Endometrial microvascular endothelial cells (primary cell): Measurements from ENCODE around the gene ACSS1. TPM values are rescaled to one million over a fixed set of nuclear protein-coding genes. Genes with fewer than 3 reads are reported as not detected.

Experiments used
- in situ Hi-C: cut with HindIII; loops from 2 replicates; pipeline ENCODE4 v1.10.0; 2017; ENCODE audit warnings: low sequenced_read_pairs, low pct_unique_long_range_greater_than_20kb; ENCODE audit errors: inconsistent ontology term
- total RNA-seq: library from RNA; depleted of rRNA; stranded (reverse); fragments of >200 nt; gene quantifications from one replicate; pipeline ENCODE4 v1.2.3, GENCODE V29; 2015; ENCODE audit errors: inconsistent ontology term

ACSS1 gene
- 4.5 TPM for total RNA-seq

DNA sequence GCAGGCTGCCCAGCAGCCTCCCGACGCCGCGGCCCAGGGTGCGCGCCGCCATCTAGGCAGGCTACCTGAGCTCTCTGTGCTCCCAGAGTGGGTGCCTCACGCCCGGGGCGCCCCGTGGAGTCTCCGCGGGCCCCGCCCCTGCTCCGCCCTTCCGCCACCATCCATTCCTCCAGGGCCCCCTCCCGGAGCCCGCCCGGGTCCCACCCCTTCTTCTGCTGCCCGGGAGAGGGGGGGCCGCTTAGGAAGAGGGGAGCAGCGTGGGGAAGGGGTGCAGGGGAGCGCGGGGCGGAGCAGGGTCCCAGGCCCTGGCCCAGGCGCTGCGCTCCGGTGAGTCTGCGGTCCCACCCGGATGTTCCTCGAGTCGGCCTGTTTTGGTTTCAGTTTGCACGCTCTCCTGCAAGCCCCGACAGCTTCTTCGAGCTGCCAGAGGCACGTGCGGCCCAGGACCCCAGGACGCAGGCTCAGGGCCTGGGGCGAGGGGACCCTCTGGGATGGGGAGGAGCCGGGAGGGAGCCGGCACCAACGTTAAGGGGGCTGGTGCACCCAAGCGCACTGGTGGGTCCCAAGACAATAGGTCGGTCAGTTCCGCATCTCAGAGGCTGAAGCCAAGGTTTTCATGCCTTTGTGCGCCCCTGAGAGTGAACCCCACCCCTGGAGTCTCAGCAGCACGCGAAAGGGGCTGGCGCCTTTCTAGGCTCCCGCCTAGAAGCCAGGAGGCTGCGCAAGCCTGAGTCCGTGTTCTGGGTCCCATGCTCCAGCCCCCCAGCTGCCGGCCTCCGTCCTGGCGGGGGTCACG lies at the start of gene ACSS1:
Gene ACSS1, minus strand, starts transcription at position 89 of the 796 bp plus-strand sequence. Its CDS starts 37 bp downstream, at position 52.
- in situ Hi-C loops: no loop called here

DNA sequence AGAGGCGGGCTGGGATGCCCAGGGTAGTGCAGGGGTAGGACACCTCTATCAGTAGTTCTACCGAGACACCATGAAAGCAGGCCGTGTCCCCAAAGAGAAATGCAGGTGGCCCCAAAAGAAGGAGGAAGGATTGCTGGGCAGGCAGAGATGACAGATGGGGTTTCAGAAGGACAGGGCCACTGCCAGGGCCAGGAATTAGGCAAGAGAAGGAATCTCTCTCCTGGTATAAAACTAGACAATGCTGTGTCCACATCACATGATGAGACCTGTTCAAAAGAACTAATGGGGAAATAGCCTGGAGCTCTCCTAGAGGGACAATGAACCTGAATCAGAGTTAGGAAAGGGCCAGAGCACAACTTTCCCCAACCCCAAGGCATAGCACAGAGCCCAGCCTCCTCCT lies 45.6 kb upstream of the ACSS1 start:
- in situ Hi-C loops: no loop called here

DNA sequence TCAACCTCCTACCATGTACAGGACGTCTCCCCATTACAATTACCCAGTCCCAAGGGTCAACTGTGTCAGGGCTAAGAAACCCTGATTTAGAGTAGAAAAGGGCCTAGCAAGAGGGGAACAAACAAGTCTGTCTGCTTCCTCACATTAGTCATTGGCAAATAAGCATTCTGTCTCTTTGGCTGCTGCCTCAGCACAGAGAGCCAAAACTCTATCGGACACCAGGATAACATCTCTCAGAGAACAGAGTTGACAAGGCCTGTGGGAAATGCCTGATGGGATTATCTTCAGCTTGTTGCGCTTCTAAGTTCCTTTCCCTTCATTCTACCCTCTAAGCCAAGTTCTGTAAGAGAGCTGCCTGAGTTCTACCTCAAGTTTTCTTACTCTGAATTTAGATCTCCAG lies 43.0 kb upstream of the ACSS1 start:
- in situ Hi-C loops: no loop called here

DNA sequence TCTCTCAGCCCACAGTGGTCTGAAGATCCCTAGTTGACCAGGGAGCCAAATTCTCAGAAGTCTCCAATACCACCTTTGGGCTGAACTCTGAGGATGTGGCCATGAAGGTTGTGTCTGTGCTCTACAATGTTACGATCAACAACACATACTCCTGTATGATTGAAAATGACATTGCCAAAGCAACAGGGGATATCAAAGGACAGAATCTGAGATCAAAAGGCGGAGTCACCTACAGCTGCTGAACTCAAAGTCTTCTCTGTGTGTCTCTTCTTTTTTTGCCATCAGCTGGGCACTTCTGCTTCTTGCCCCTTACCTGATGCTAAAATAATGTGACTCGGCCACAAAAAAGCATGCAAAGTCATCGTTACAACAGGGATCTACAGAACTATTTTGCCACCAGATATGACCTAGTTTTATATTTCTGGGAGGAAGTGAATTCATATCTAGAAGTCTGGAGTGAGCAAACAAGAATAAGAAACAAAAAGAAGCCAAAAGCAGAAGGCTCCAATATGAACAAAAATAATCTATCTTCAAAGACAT lies 41.7 kb upstream of the ACSS1 start:
- in situ Hi-C loops: no loop called here

DNA sequence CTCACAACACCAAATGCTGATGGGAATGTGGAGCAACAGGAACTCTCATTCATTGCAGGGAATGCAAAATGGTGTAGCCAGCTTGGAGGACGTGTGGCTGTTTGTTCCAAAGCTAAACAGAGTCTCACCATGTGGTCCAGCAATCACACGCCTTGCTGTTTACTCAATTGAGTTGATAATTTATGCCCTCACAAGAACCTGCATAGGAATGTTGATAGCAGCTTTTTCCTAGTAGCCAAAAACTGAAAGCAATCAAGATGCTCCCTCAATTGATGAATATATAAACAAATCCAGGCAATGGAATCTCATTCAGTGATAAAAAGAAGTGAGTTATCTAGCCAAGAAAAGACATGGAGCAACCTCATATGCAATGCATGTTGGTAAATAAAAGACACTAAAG lies 39.6 kb upstream of the ACSS1 start:
- in situ Hi-C loops: no loop called here

DNA sequence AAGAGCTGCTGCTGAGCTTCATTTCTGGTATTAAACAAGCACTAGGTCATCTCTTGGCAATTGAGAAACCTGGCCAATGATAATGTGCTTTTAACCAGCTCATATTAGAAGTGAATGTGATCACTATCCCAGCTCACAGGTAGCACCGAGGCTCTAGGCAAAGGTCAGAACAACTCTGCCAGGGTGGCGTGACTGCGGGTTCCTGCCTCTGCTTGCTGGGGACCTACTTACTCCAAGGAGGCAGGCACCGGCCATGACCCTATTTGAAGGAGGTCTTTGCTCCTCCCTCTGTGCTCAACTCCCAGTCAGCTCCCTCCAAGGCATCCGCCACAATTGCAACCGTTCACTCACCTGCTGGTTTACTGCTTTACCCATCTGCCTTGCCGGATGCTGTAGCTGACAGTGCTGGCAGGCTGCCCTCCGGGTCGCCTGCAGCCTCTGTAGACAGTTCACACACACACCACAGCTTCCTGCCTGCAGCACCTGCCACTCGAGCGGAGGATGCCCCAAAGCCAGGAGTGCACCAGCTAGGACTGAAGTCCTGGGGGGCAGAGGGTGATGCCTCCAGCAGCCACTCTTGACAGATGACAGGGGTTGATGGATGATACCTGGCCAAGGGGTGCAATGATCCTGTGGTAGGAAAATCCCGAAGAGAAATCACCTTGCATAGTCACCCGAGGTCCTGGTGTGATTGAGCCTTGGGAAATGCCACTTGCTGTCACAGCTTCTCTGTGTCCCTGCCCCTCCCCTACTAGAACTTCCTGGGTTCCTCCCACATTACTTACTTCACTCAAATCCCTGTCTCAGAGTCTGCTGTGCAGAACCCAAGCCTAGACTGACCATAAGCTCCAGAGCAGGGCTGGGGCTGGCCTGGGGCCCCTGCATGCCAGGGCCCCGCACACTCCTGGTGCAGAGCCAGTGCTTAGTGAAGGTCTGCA lies 32.8 kb upstream of the ACSS1 start:
- in situ Hi-C loops: no loop called here

DNA sequence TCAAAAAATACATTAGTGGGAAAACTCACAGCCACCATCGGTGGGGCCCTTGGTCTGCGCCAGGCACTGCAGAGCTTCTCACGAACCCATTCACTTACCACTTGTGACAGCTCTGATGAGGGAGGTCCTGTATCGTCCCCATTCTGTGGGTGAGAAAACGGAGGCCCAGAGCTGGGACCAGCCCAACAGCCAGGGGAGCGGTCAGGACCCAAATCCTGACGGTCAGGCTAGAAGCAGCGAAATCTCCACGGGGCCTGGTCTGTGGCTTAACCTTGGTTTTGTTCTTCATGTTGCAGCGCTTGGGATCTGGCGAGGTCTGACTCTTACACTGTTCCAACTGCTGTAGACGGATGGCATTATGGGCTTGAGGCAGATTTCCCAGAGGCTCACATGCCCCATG lies 31.7 kb upstream of the ACSS1 start:
- in situ Hi-C loops: no loop called here

DNA sequence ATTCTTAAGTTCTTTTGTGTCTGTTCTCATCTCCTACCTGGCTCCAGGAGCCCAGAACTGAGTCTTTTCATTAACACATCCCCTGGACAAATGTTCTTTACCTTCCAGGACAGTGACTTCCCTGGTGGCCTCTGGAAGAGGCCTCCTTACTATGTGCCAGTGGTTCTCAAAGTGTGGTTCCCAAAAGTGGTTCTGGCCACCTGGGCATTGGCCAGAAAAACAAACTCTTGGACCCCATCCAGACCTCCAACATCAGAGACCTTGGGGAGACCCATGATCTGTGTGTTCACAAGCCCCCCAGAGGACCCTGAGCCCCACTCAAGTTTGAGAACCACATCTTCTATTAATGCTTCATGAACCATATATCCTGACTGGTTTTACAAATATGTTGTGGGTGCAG lies 31.2 kb upstream of the ACSS1 start:
- in situ Hi-C loops: no loop called here

DNA sequence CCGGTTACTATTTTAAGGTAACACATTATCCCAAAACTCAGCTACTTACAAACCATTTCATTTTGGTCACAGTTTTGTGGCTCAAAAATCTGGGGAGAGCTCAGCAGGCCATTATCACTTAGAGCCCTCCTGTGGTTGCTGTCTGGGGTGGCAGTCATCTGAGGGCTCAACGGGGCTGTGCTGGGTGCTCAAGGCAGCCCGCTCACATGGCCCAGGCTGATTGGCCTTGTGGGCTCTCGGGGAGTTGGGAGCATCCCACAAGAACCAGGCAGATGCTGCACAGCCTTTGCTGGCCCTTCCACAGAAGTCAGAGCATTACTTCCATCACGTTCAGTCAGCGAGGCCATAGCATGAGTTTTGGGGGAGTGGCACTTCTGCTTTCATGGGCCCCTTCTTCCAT lies 30.3 kb upstream of the ACSS1 start:
- in situ Hi-C loops: no loop called here

DNA sequence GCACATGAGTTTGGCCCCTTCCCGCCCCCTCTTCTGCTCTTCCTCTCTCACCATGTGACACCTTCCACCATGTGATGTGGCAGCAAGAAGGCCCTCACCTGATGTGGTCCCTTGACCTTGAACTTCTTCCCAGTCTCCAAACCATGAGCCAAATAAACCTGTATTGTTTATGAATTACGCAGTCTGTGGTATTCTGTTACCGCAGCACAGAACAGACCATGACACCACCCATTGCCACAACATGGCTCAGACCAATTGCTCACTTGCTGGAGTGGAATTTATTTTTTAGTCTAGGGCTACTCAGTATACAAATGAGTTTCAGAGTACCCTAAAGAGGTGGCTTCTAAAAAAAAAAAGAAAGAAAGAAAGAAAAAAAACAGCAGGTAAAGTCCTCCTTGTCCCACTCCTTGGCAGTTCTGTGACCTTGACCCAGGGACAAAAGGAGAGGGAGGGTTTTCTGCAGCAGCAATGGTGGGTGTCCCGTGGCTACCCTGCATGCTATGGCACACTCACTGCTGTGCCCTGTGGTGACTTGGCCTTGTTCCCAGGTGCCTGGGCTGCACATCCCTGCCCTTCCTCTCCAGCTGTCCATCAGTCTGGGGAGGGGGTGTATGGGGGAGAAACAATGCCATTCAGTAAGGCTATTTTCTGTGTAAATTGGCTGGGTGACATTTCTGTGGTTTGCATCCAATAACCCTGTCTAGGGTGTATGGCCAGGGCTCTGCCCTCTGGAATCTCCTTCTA lies 29.4 kb upstream of the ACSS1 start:
- in situ Hi-C loops: no loop called here

DNA sequence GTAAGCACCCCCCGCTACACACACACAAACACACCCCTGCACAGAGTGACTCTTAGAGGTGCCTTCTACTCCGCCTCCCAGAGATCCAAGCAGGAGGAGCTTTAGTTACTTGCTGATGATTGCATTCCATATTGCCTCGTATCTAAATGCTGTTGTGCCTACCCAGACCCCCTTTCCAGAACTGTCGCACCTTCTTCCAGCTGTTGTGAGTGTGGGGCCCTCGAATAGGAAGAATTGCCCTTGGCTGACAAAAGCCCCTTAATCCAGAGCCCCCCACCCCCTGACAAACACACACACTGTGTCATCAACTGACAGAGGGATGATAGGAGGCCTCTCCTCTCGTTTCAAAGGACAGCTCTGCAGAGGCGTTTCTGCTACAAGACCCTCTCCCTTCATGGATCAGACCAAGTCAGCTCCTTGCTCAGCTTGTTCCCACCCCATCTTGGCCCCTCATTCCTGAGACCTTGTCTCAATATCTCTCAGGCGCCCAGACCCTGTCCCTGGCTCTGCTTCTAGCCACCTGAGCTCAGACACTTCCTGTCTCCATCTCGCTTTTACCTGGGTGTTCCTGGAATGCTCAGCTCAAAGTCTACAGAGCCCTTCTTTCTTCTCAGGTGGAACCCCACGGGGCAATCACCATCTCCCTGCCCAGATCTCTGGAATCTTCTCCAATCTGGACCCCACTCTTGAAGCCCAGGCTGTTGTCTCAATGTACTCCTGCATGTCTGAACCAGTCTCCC lies 28.0 kb upstream of the ACSS1 start:
- in situ Hi-C loops: no loop called here

DNA sequence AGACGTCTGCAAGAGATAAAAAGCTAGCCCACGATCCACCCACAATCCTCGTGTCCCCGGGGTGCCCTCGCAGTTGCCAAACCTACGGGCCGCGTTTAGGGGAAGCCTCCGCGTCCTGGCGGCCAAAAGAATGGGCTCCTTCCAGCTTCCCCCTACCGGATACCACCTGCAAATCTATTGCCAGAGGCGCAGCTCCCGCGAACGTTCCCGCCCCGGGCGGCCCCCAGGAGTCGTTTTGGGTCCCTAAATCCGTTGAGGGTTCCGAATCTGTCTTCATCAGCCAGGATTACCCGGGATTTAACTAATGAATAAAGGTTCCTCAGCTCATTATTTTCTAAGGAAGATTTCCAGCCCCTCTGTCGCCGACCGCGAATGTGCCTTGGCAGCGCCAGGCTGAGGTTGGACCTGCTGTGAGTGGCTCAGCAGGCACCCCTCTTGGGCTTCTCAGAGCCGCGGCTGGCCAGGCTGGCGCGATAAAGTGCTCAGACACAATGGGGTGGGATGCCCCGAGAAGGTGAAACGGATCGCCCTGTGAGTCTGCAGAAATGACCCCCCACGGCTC lies 26.8 kb upstream of the ACSS1 start:
- in situ Hi-C loops: no loop called here

DNA sequence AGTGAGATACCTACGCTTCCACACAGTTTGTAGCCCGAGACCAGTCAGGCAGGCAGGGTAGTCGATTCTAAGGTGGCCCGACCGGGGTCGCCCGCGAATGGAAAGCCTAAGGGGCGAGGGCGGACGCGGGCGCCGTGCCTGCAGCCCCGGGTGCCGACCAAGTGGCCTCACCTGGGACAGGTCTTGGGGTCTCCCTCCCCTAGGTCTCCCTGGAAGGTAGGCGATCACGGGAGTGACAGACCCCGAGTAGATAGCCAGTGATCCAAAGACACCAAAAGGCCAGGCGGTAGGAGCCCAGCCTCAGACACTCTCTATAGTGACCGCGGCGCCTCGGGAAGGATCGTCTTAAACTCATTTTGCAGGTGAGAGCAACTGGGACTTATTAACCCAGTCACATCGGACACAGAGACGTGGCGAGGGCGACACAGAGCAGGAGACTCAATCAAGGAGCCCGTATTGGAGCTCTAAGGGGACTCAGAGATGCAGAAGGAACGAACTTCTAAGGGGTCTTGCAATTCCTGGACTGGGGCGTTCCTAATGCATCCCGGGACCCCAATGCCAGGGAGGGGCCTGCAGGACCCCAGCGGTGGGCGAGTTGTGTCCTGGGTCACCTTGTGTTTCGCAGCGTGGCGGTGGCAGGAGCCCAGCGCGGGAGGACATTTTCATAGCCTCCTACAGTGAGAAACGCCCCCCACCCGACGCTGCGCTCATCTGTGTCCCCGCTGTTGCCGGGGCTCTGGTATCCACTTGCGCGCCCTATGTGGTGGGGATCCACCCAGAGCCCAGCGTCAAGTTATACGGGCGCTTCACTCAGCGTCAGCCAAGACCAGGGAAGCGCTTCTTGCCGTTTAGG lies 26.1 kb upstream of the ACSS1 start:
- in situ Hi-C loops: no loop called here

DNA sequence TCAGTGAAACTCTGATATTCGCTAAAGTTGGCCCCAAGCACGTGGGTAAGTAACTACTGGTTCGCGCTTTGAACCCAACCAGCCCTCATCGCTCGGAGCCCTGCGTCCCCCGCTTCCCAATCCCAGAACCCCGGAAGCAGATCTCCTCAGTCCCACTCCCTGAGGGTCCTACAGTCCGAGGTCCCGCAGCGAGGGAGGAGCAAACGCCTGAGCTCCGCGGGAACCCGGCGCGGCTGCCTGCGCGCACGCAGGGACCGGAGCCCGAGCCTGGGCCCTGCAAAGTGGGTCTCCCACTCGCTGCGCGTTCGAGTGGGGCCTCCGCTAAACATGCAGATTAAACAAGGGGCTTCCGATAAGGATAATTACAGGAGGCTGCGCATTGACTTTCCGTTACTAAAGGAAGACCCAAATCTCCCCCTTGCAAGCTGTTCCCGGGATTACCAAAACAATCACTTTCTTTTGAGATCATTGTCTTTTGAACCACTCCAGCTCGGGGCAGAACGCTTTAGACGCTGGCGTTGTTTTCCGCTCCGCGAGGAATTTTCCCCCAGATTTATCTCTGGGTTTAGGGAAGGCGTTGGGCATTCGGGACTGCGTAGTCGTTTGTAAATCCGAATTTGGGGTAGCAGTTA lies 25.3 kb upstream of the ACSS1 start:
- in situ Hi-C loops: no loop called here

DNA sequence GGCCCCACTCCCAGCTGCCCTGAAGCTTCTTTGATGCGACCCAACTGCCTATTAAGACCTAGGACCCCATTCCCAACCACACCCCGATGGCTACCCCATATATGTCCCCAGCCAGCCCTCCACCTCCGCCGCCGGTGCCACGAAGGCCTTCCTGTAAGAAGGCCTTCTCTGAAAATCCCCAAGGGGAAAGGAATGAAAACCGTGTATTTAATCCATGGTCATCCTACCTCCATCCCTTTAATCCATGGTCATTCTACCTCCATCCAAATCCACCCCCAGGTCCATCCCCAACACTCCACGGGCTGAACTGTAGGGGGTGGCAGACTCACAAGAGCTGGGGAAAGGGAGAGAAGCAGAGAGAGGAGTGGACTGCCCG lies 24.5 kb upstream of the ACSS1 start:
- in situ Hi-C loops: no loop called here

DNA sequence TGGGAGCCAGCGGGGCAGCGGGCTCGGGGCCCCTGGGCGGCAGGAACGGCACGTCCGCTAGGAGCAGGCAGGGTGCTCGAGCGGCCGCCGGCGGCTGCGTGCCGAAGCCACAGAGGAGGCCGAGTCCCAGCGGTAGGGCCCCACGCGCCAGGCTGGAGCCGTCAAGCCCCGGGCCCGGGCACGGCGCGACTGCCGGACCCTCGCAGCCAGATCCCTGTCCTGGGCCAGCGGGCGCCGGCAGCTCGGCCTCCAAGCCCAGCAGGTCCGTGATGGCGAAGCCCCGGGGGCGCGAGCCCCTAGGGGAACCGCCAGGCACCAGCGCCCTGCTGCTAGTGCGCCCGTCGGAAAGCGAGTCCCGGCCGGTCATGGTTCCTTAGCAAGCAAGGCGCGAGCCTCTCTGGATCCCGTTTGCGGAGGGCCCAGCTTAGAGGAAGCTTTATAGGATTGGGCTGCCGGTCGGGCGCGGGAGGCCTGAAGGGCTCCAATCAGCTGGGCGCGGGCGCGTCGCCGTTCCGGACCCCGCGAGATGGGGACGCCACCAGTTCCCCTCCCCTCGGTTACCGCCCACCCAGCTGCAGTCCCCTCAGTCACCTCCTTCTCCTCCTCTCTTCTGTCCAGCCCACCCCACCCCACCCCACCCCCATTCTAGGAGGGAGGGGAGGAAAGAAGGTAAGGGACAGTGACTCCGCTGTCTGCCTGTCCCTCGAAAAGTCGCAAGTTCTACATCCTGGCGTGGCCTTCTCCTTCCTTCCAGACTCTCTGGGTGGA lies 24.0 kb upstream of the ACSS1 start, which contains the start of gene VSX1:
Gene VSX1, minus strand, starts transcription at position 412 of the 768 bp plus-strand sequence. Its CDS starts 45 bp downstream, at position 367.
- in situ Hi-C loops: no loop called here
